Endothelial cell of umbilical vein (primary cell): ENCODE data around the gene DNASE1. TPM values are rescaled to one million over a fixed set of nuclear protein-coding genes. Genes with fewer than 3 reads are reported as not detected.

Experiments used
- BruUV-seq: library from RNA; stranded (reverse); fragments of 400-500 nt; replicated peaks from 2 replicates; lab custom pipeline; 2021; lab: Mats Ljungman, UMichigan
- CTCF ChIA-PET: fragments of 300-600, 350-600 bp; sonication (Branson Sonifier 250); formaldehyde crosslinking; loops from one replicate; lab custom pipeline; 2021; ENCODE audit warnings: antibody characterized with exemption, inconsistent platforms; lab: Charles Lee
- POLR2A ChIA-PET: fragments of 300-600, 350-600 bp; sonication (Branson Sonifier 250); formaldehyde crosslinking; loops from one replicate; lab custom pipeline; 2021; ENCODE audit warnings: antibody characterized with exemption, inconsistent platforms; lab: Charles Lee
- DNase-seq: peaks from one replicate; pipeline ENCODE4 v3.0.0-alpha.2; 2011; ENCODE audit warnings: low read depth, low spot score
- FAIRE-seq: peaks from 2 replicates; lab custom pipeline; 2011; peaks lifted over from hg19 to GRCh38; lab: Jason Lieb, UNC
- H2AFZ ChIP-seq: 2 replicates; pipeline ENCODE4 v1.6.0; 2012; ENCODE audit warnings: low read depth, low read length, control low read depth, inconsistent platforms
- H3K27ac ChIP-seq: 2 replicates; pipeline ENCODE4 v1.5.1; 2011; ENCODE audit warnings: low read depth, mild to moderate bottlenecking, control low read depth, low read length, moderate library complexity; ENCODE audit not compliant: insufficient read depth
- H3K27me3 ChIP-seq, 2 experiments: 2 replicates each; pipeline versions ENCODE4 v1.6.0 to v1.6.1; 2011; ENCODE audit warnings: low read length in 2 of 2, mixed read lengths in 1 of 2; ENCODE audit not compliant: control insufficient read depth in 2 of 2, insufficient read depth in 2 of 2
- H3K36me3 ChIP-seq, 2 experiments: 2 replicates in 1 of 2; 3 replicates in 1 of 2; pipeline ENCODE4 v1.5.1; 2011; ENCODE audit warnings: low read length in 2 of 2, mild to moderate bottlenecking in 1 of 2, moderate library complexity in 1 of 2; ENCODE audit not compliant: control insufficient read depth in 2 of 2, insufficient read depth in 2 of 2; ENCODE audit errors: extremely low read depth in 1 of 2
- H3K4me1 ChIP-seq: 3 replicates; pipeline ENCODE4 v1.5.1; 2011; ENCODE audit warnings: mild to moderate bottlenecking, low read length; ENCODE audit not compliant: control insufficient read depth, insufficient read depth; ENCODE audit errors: extremely low read depth
- H3K4me2 ChIP-seq: 2 replicates; pipeline ENCODE4 v1.6.1; 2011; ENCODE audit warnings: low read length, control low read depth, mixed read lengths; ENCODE audit not compliant: insufficient read depth
- H3K4me3 ChIP-seq, 3 experiments: fragments of 200-600 bp in 1 of 3; sonication (generic), shearing (Covaris generic) in 1 of 3; replicated peaks in 1 of 3; 2 replicates each; pipeline ENCODE4 v1.5.1; 2011 to 2016; ENCODE audit warnings: control low read depth in 3 of 3, low read length in 3 of 3, mild to moderate bottlenecking in 2 of 3, inconsistent platforms in 1 of 3, low read depth in 1 of 3, moderate library complexity in 1 of 3; ENCODE audit not compliant: insufficient read depth in 1 of 3
- H3K79me2 ChIP-seq: 2 replicates; pipeline ENCODE4 v1.6.0; 2012; ENCODE audit warnings: low read length, inconsistent platforms; ENCODE audit not compliant: control insufficient read depth, insufficient read depth
- H3K9ac ChIP-seq: replicated peaks from 2 replicates; pipeline ENCODE3; 2011; ENCODE audit warnings: low read length, control low read depth; ENCODE audit not compliant: insufficient read depth; ENCODE audit errors: extremely low read depth
- H3K9me1 ChIP-seq: replicated peaks from 3 replicates; pipeline ENCODE4 v1.6.0; 2011; ENCODE audit warnings: mild to moderate bottlenecking, low read length; ENCODE audit not compliant: control insufficient read depth, insufficient read depth; ENCODE audit errors: extremely low read depth
- H3K9me3 ChIP-seq: replicated peaks from 2 replicates; pipeline ENCODE4 v1.5.1; 2012; ENCODE audit warnings: low read length, inconsistent platforms; ENCODE audit not compliant: control insufficient read depth, insufficient read depth
- H4K20me1 ChIP-seq: replicated peaks from 2 replicates; pipeline ENCODE3; 2011; ENCODE audit warnings: mild to moderate bottlenecking, low read length; ENCODE audit not compliant: control insufficient read depth, insufficient read depth; ENCODE audit errors: extremely low read depth
- CTCF ChIP-seq, 2 donors: IDR thresholded peaks; 1 replicate in 1 of 2; 2 replicates in 1 of 2; pipeline ENCODE4 v1.5.1; 2011; ENCODE audit warnings: low read length in 2 of 2, mild to moderate bottlenecking in 2 of 2, moderate library complexity in 2 of 2, control low read depth in 1 of 2, inconsistent platforms in 1 of 2, low read depth in 1 of 2; ENCODE audit not compliant: insufficient read depth in 1 of 2; ENCODE audit errors: extremely low read depth in 1 of 2
- EZH2 ChIP-seq: IDR thresholded peaks from 2 replicates; pipeline ENCODE4 v1.6.1; 2012; ENCODE audit warnings: borderline replicate concordance, low read depth, mild to moderate bottlenecking, moderate library complexity, low read length, inconsistent platforms; ENCODE audit not compliant: severe bottlenecking
- FOS ChIP-seq: IDR thresholded peaks from 2 replicates; pipeline ENCODE4 v1.6.1; 2011; ENCODE audit warnings: mild to moderate bottlenecking, low read length, moderate library complexity, borderline replicate concordance; ENCODE audit not compliant: insufficient read depth
- GATA2 ChIP-seq: IDR thresholded peaks from 2 replicates; pipeline ENCODE4 v1.7.0; 2011; ENCODE audit warnings: low read depth, mild to moderate bottlenecking, moderate library complexity, mixed read lengths, low read length; ENCODE audit not compliant: insufficient read length, insufficient read depth
- JUN ChIP-seq: IDR thresholded peaks from 2 replicates; pipeline ENCODE4 v1.6.1; 2011; ENCODE audit warnings: borderline replicate concordance, low read depth; ENCODE audit not compliant: insufficient read length, insufficient read depth
- MAX ChIP-seq: IDR thresholded peaks from 2 replicates; pipeline ENCODE4 v1.6.1; 2011; ENCODE audit not compliant: insufficient read depth, insufficient read length
- MYC ChIP-seq: IDR thresholded peaks from one replicate; pipeline ENCODE4 v1.6.1; 2011; ENCODE audit warnings: mild to moderate bottlenecking, low read depth, low read length
- POLR2A ChIP-seq: IDR thresholded peaks from 2 replicates; pipeline ENCODE4 v1.6.1; 2012; ENCODE audit warnings: low read depth, mild to moderate bottlenecking, control low read depth, low read length
- POLR2AphosphoS5 ChIP-seq: IDR thresholded peaks from 2 replicates; pipeline ENCODE4 v1.6.1; 2012; ENCODE audit warnings: low read depth, mild to moderate bottlenecking, control low read depth, low read length, moderate library complexity; ENCODE audit not compliant: insufficient read depth
- dilution Hi-C: fragments of 300-500 bp; cut with MboI; formaldehyde crosslinking; loops from one replicate; pipeline ENCODE4 v1.15.0; 2019; ENCODE audit warnings: low sequenced_read_pairs; ENCODE audit not compliant: extremely low pct_ligation_motif_present
- intact Hi-C: fragments of 100-400 bp; cut with micrococcal nuclease; formaldehyde crosslinking; loops from one replicate; pipeline ENCODE4 v1.10.0; 2022
- polyA plus RNA-seq, 4 experiments: library from polyadenylated mRNA; depleted of rRNA in 3 of 4; stranded (reverse) in 3 of 4; unstranded in 1 of 4; fragments of >200 nt; gene quantifications; 2 replicates each; pipeline versions ENCODE4 v1.2.1 to v1.2.3, GENCODE V29; 2011 to 2012; ENCODE audit warnings: missing spikeins in 1 of 4
- total RNA-seq: library from RNA; stranded (reverse); gene quantifications from 2 replicates; pipeline ENCODE4 v1.2.3, GENCODE V29; 2021

DNASE1 gene
- total and polyA plus RNA-seq, 2 donors (not counting 3 experiments of a cell fraction or from before 2014, with no cell fraction given), result 11.1 to 13.5 TPM

- Histone ChIP-seq H3K9me3 (no peaks in the 10 kb centered on the region), H4K20me1 (no peaks in the 10 kb centered on the region), H3K4me2 (no peak overlapping the region), H3K27ac (no peak overlapping the region), H3K36me3 (no peaks in the 10 kb centered on the region), H3K79me2 (no peaks in the 10 kb centered on the region), H2AFZ (no peak overlapping the region), H3K4me3 (no peak overlapping the region), H3K4me1 (peaks cover 5% of the 10 kb centered on the region), H3K27me3 (no peaks in the 10 kb centered on the region), H3K9ac (no peak overlapping the region), H3K9me1 (no peaks in the 10 kb centered on the region)
- no peak for FAIRE-seq
- intact Hi-C loops, result no loop called here
- dilution Hi-C loops, result no loop called here
- no peak for DNase-seq
- ChIA-PET POLR2A (no interaction called here), CTCF (no interaction called here)
- no peak for TF ChIP-seq POLR2A
- no peak for TF ChIP-seq CTCF (IDR thresholded peaks at IDR 0.05; ENCODE audit: extremely low read depth in 1 of 2, insufficient read depth in 1 of 2, low read depth in 1 of 2, low read length in 2 of 2)
- TF ChIP-seq GATA2, result no peak
- no peak for TF ChIP-seq JUN
- TF ChIP-seq EZH2, result no peak
- TF ChIP-seq MYC, result no peak
- BruUV-seq, result no TSS peak
Observed at GRCh38 chr16:3623642-3624041, 30.8 kb upstream of the DNASE1 start.

- Histone ChIP-seq H3K27ac (no peak overlapping the region), H3K9me1 (no peaks in the 10 kb centered on the region), H4K20me1 (no peaks in the 10 kb centered on the region), H3K4me2 (no peak overlapping the region), H3K4me3 (no peak overlapping the region), H3K9me3 (no peaks in the 10 kb centered on the region), H3K4me1 (peaks cover 5% of the 10 kb centered on the region), H3K79me2 (peaks cover 2% of the 10 kb centered on the region), H3K36me3 (no peaks in the 10 kb centered on the region), H2AFZ (no peak overlapping the region), H3K27me3 (no peaks in the 10 kb centered on the region), H3K9ac (no peak overlapping the region)
- DNase-seq, result no peak
- intact Hi-C loops (no loop called here), dilution Hi-C loops (no loop called here)
- FAIRE-seq, result no peak
- TF ChIP-seq EZH2 (no peak), FOS (no peak), CTCF (IDR thresholded peaks at IDR 0.05; ENCODE audit: extremely low read depth in 1 of 2, insufficient read depth in 1 of 2, low read depth in 1 of 2, low read length in 2 of 2) (no peak), POLR2AphosphoS5 (no peak), GATA2 (no peak), JUN (no peak), POLR2A (no peak), MAX (no peak), MYC (no peak)
- CTCF ChIA-PET, result no interaction called here
- BruUV-seq, result no TSS peak
- POLR2A ChIA-PET, result no interaction called here
Observed at GRCh38 chr16:3625331-3625730, 29.2 kb upstream of the DNASE1 start.
